NCI-H1092 (cell line): ENCODE data around the gene SBK2.
"Not testable (repeated sequence)": the region's sequence is repeated elsewhere in the genome, so short reads cannot be mapped to it uniquely, and the experiment has no call there.

Experiments used
- DNase-seq: peaks from one replicate; lab custom pipeline; 2025; lab: John Stamatoyannopoulos, UW

The SBK2 gene

DNA sequence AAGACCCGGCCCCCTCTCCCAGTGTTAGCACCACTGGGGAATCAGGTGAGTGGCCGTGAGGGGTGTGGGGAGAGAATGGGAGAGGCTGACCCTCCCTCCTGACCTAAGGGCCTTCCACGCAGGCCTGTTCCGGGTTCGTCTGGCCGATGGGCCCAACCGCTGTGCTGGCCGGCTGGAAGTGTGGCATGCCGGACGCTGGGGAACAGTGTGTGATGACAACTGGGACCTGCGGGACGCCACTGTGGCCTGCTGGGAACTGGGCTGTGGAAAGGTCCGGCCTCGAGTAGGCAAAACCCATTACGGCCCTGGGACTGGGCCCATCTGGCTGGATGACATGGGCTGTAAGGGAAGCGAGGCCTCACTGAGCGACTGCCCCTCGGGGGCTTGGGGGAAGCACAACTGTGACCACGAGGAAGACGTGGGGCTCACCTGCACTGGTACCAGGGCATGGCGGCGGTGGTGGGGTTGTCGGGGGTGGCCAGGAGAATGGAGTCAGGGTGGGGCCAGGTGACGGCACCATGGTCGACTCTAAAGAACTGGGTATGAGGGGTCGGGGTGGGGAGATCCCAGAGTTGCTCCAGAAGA is 36.5 kb downstream of the SBK2 start:
- no peak for DNase-seq

- no peak for DNase-seq
Measured at GRCh38 chr19:55498246-55498840, 38.6 kb downstream of the SBK2 start.

DNA sequence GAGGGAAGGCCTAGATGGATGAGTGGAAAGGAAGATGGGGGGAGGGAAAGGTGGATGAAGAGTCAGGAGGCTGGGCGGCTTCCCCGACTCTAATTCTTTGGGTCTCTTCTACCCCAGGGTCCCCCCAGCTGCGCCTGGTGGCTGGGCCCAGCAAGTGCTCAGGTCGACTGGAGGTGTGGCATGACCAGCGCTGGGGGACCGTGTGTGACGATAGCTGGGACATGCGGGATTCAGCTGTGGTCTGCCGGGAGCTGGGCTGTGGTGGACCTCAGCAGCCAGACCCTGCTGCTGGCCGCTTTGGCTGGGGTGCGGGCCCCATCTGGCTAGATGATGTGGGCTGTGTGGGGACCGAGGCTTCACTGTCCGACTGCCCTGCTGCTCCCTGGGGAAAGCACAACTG is 39.2 kb downstream of the SBK2 start:
- DNase-seq: no peak

DNA sequence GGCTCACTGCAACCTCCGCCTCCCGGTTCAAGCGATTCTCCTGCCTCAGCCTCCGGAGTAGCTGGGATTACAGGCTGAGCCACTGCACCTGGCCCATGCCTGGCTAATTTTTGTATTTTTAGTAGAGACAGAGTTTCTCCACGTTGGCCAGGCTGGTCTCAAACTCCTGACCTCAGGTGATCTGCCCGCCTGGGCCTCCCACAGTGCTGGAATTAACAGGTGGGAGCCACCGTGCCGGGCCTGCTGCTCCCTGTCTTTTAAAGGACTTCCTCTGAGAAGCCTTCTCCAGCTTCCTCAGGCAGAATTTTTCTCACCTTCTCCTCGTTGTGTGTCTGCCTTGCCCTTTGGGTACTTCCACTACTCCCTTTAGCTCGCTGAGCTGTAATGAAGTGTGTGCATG is 40.1 kb downstream of the SBK2 start:
- DNase-seq: not testable (repeated sequence)

- no peak for DNase-seq
Measured at GRCh38 chr19:55495646-55496349, 41.1 kb downstream of the SBK2 start.

GRCh38 chr19:55494172-55494761 is 42.7 kb downstream of the SBK2 start:
- no peak for DNase-seq

- no peak for DNase-seq
Measured at GRCh38 chr19:55493645-55494171, 43.2 kb downstream of the SBK2 start.

DNA sequence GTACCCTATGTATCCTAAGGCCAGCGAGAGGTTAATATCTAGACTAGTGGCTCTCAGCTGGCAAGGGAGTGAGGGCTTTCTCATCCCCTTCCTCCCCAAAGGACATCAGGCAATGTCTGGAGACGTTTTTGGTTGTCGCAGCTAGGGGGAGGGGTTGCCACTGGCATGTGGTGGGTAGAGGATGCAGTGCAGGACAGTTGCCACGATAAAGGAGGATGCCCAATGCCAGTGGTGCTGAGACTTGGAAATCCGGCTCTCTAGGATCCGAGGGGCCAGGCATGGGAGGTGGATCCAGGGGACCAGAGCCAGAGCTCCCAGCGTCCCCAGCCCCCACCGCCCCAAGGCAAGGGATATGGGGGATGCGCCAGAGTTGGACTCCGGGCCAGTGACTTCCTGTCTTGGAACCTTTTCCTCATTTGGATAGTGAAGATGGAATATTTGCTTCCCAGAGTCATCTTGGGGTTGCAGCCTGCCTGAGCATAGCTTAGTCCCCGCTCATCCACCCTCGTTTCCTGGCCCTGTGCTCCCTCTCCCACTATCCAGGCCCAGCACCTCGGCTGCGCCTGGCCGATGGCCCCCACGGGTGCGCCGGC is 43.8 kb downstream of the SBK2 start:
- DNase-seq: no peak

- no peak for DNase-seq
Measured at GRCh38 chr19:55492362-55492944, 44.5 kb downstream of the SBK2 start.

- no peak for DNase-seq
Measured at GRCh38 chr19:55491546-55492360, 45.2 kb downstream of the SBK2 start.

- no peak for DNase-seq
Measured at GRCh38 chr19:55490478-55491432, 46.2 kb downstream of the SBK2 start.

DNA sequence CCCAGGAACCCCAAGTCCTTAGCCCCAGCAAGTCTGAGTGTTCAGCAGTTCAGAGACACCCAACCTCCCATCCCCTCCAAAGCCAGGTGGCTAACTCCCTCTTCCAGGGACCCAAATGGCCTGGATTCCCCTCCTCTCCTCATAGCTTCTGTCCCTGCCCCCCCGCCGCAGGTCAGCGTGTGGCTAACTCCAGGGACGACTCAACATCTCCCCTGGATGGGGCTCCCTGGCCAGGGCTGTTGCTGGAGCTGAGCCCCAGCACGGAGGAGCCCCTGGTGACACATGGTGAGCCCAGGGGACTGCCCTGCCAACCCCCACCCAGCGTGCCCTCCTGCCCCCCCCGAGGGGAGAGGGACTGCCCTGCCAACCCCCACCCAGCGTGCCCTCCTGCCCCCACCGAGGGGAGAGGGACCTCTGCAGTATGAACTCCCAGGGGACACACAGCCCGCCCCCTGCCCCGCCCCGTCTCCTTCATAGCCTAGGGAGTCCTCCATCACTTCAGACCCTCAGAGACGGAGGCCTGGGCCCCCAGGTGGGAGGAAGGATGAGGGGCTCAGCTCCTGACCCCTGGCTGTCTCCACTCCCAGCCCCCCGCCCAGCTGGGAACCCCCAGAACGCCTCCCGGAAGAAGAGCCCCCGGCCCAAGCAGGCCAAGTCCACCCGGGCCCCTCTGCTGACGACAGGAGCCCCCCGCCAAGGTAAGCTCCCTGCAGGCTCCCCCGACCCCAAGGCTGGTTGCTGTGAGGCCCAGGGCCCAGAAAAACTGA is 47.0 kb downstream of the SBK2 start:
- no peak for DNase-seq

- DNase-seq: no peak
Measured at GRCh38 chr19:55488986-55489710, 47.8 kb downstream of the SBK2 start.

DNA sequence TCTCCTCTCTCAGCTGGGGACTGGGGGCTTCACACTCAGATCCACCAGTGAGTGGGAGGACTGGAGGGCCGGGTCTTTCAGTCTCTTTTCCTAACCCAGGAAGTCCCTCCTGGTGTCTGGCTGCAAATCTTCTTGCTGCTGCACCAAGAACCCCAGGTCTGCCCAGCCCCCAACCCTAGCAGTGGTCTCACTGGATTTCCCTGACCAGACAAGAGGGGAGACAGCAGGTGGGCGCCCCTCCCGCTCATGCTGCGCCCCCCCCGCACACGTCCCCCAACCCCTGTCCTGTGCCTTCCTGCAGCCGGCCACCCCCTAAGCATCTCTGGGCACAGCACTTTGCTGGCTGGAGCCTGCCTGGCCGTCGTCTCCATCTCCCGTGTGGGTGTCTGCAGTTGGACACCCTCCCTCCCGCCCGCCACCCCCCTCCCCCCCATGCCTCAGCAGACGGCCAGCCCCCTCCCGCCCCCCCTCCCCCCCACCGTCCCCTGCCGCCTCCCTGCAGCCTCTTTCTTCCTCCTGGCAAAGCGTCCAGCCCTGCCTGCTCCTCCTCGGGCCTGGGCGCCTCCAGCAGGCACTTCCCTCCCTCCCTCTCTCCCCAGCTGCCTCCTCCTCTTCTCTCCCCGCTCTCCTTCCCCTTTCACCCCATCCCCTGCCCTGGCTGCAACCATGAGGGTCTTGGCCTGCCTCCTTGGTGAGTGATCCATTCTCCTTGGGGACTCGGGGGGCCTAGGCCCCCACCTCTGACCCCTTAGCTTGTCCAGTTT is 48.8 kb downstream of the SBK2 start, which contains the start of gene SSC5D:
Gene SSC5D (plus strand): TSS at position 513 of the 764 bp plus-strand sequence. CDS start 154 bp downstream, at position 667.
- DNase-seq: no peak

DNA sequence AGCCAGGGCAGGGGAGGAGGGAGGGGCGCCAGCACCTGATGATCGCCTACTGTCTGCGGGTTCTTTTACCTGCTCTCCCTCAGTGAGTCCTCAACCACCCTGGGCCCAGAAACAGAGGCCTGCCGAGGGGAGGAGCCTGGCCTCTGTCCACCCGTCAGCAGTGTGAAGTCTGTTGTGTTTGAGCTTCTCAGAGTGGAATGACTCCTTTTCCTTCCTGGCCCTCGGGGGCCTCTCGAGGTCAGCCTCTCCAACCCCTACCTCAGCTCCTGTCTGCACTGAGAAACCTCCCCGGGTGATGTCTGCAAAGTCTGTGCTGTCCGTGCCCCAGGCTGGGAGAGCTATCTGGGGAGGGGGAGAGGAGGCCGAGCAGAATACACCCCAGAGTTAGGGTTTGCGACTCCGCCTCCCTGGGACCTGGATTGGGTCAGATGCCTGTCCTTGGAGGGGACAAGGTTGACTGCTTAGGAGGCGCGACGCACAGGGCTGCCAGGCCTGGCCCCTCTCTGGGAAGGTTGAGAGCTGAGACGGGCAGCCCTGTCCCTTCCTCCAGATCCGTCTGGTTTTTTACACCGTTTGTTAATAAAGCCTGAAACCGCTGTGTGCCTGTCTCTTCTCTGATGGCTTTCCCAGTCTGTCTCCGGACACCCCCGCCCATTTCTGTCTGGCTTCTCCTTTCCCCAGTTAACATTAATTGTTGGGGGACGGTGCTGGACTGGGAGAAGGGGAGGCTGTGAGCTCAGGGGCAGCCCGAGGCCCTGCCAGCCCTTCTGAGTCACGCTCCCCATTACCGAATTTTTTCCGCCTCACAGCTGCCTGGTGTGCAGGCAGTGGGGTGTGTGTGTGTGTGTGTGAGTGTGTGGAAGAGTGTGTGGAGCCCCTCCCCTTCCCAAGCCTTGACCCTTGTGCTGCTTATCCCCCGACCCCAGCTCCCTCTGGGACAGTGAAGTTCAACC is 49.7 kb downstream of the SBK2 start:
- DNase-seq: no peak
